ENCODE data around the gene RBM15. TPM values are rescaled to one million over a fixed set of nuclear protein-coding genes. Genes with fewer than 3 reads are reported as not detected.
A peak's percentile ranks its signal among the peaks of the same experiment; 100 is the strongest.

The RBM15 gene
- total RNA-seq, 1 donor from 2014 or later: 33.4 TPM

GRCh38 chr1:110390096-110390495 is 50.9 kb downstream of the RBM15 start:
- H3K4me3 ChIP-seq (ENCODE audit: low read depth, low read length): peak overlapping the region; percentile 45
- H3K36me3 ChIP-seq (ENCODE audit: control insufficient read depth, insufficient read depth, low read length): peaks cover 2% of the 10 kb centered on the region
- DNase-seq (ENCODE audit: low read depth): peak; percentile 83
- no peak for FAIRE-seq
- no peaks in the 10 kb centered on the region for H3K27me3 ChIP-seq (ENCODE audit: control insufficient read depth, insufficient read depth, low read length)
- no peak for TF ChIP-seq CTCF (IDR thresholded peaks at IDR 0.05; ENCODE audit: insufficient read depth, low read length, severe bottlenecking)

DNA sequence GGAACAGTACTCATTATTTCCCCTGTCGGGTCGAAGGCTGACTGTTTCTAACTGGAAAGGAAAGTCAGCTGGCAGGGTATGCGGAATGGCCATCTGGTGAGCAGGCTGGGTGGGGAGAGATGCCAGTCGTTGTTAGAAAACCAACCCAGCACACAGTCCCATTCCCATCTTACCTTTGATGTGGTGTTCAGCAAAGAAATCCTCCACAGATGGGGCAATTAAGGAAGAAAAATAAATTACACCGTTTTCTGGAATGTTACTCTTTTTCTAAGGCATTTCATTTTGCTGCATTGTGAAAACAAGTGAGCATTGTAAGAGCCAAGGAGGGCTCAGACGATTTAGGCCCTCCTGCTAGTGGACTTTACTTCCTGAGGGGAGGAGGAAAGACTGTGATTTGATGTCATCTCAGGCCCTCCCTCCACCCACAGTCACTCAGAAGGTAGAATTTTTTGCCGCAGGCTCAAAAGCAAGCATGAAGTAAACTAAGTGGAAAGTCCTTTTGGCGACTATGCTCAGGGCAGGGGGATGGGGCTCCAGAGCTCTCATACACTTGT is 51.6 kb downstream of the RBM15 start, which contains the start of gene SLC16A4:
SLC16A4 (minus strand) TSS at position 335 of the 554 bp plus-strand sequence. CDS start 1,703 bp downstream, outside the sequence.
- Histone ChIP-seq H3K27me3 (ENCODE audit: control insufficient read depth, insufficient read depth, low read length) (no peaks in the 10 kb centered on the region), H3K36me3 (ENCODE audit: control insufficient read depth, insufficient read depth, low read length) (peaks cover 3% of the 10 kb centered on the region), H3K4me3 (ENCODE audit: low read depth, low read length) (peak within 1 kb of the TSS; percentile 45)
- no peak for TF ChIP-seq CTCF (IDR thresholded peaks at IDR 0.05; ENCODE audit: insufficient read depth, low read length, severe bottlenecking)
- FAIRE-seq (no peak), DNase-seq (ENCODE audit: low read depth) (peak; percentile 75)

DNA sequence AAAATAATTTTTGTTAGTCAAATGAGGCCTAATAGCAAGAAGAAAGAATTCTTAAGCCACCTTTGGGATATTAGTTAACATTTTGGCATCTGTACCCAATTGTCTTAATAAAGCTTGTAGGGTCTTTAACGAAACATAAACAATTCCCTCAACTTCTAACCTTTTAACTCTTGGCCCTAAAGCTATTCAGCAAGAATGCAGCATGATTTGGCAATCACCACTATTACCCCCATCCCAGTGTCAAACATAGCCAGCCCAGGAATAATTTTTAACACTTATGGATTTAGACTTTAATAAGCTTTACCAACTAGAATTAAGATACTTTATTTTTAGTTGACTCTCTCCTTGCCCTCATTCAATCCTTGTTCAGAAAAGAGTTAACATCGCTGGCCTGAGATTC is 54.1 kb downstream of the RBM15 start:
- H3K4me3 ChIP-seq (ENCODE audit: low read depth, low read length): no peak overlapping the region
- DNase-seq (ENCODE audit: low read depth) (no peak), FAIRE-seq (no peak)
- TF ChIP-seq CTCF (IDR thresholded peaks at IDR 0.05; ENCODE audit: insufficient read depth, low read length, severe bottlenecking): no peak
- H3K36me3 ChIP-seq (ENCODE audit: control insufficient read depth, insufficient read depth, low read length): peaks cover 1% of the 10 kb centered on the region
- H3K27me3 ChIP-seq (ENCODE audit: control insufficient read depth, insufficient read depth, low read length): no peaks in the 10 kb centered on the region

- TF ChIP-seq CTCF (IDR thresholded peaks at IDR 0.05; ENCODE audit: insufficient read depth, low read length, severe bottlenecking): no peak
- peak; percentile 84 for DNase-seq (ENCODE audit: low read depth)
- Histone ChIP-seq H3K4me3 (ENCODE audit: low read depth, low read length) (no peak overlapping the region), H3K27me3 (ENCODE audit: control insufficient read depth, insufficient read depth, low read length) (no peaks in the 10 kb centered on the region), H3K36me3 (ENCODE audit: control insufficient read depth, insufficient read depth, low read length) (peaks cover 1% of the 10 kb centered on the region)
- no peak for FAIRE-seq
These were observed 54.7 kb downstream of the RBM15 start for GRCh38 chr1:110393691-110394492.

DNA sequence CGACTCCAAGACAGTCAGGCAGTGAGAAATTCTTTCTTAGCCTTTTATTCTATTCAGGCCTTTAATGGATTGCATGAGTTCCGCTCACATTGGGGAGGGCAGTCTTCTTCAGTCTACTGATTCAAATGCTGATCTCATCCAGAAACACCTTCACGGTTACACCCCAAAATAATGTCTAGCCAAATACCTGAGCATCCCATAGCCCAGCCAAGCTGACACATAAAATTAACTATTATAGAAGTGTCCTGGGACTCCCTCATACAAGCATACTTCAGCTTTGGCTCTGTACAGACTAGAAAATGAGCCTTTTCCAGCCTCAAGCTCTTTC is 55.3 kb downstream of the RBM15 start:
- no peak overlapping the region for H3K4me3 ChIP-seq (ENCODE audit: low read depth, low read length)
- no peaks in the 10 kb centered on the region for H3K27me3 ChIP-seq (ENCODE audit: control insufficient read depth, insufficient read depth, low read length)
- no peak for FAIRE-seq
- TF ChIP-seq CTCF (IDR thresholded peaks at IDR 0.05; ENCODE audit: insufficient read depth, low read length, severe bottlenecking): no peak
- no peak for DNase-seq (ENCODE audit: low read depth)
- H3K36me3 ChIP-seq (ENCODE audit: control insufficient read depth, insufficient read depth, low read length): peaks cover 1% of the 10 kb centered on the region

Other genes starting within 250 kb of the RBM15 start
- not detected in 2 replicates for gene UBL4B, start 226.9 kb upstream of the RBM15 start, total RNA-seq
- 0.53 TPM in 1 of 2 replicates, not detected in the other for gene SLC6A17, start 188.9 kb upstream of the RBM15 start, total RNA-seq
- 0.51 and 0.53 TPM in 2 replicates for gene KCNC4, start 129.1 kb upstream of the RBM15 start, total RNA-seq
- gene SLC16A4, start 51.6 kb downstream of the RBM15 start, total RNA-seq: 34.2 and 101 TPM in 2 replicates
- gene LAMTOR5, start 68.3 kb downstream of the RBM15 start, total RNA-seq: 29.5 and 73.7 TPM in 2 replicates
- not detected in 2 replicates for gene PROK1, start 111.8 kb downstream of the RBM15 start, total RNA-seq
- not detected in 2 replicates for gene KCNA10, start 179.8 kb downstream of the RBM15 start, total RNA-seq

Data from bronchial epithelial cell (primary cell).